ENCODE data around the gene LGALS3BP. TPM values are rescaled to one million over a fixed set of nuclear protein-coding genes. Genes with fewer than 3 reads are reported as not detected.

LGALS3BP gene
- total and polyA plus RNA-seq, 2 of the 13 experiments (the other 11 are each of a cell fraction or from before 2014, with no cell fraction given): 137 to 332 TPM

DNA sequence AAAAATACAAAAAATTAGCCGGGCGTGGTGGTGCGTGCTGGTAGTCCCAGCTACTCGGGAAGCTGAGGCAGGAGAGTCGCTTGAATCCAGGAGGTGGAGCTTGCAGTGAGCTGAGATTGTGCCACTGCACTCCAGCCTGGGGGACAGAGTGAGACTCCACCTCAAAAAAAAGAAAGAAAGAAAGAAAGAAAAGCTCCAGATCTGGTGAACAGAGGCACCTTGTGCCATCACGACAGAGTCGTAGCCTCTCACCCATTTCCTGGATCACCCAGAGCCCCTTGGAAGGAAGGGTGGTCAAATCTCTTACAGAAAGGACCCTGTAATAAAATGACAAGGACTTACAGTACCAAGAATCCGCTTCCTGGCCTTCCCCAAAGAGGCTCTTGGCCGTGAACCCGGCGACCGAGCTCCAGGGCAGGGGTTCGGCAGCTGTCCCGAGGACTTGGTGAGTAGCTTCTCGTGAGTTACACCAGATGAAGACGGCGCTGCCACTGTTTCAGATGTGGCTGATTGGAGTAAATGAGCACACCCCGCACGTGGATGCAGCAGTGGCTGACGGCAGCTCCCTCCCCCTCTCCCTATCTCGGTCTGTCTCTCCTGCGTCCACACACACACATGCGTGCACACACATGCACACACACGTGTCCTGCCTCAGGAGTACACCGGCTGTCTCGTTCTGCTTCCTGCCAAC, 13.5 kb downstream of the LGALS3BP start:
- H3K4me1 ChIP-seq (ENCODE audit: insufficient read depth, low read length): peaks cover 54% of the 10 kb centered on the region
- H4K20me1 ChIP-seq (ENCODE audit: insufficient read depth, low read length): peaks cover 5% of the 10 kb centered on the region; the same call in 1 of the 2 replicates
- H3K27me3 ChIP-seq (ENCODE audit: control insufficient read depth in 1 of 2, insufficient read depth in 2 of 2, low read length in 2 of 2): no peaks in the 10 kb centered on the region
- H3K79me2 ChIP-seq (ENCODE audit: insufficient read depth, low read length): no peaks in the 10 kb centered on the region
- no peaks in the 10 kb centered on the region for H3K9me3 ChIP-seq (ENCODE audit: low read length)
- no TSS peak for BruUV-seq (replicated peaks)
- FAIRE-seq: no peak
- H3K4me3 ChIP-seq (replicated peaks in 1 of 3; ENCODE audit: insufficient read depth in 1 of 3, low read depth in 2 of 3, low read length in 3 of 3): no peak overlapping the region
- WGBS (ENCODE audit: low lambda C conversion rate): 96% methylated on average over 26 of the region's 26 CpGs
- ATAC-seq: no peak
- H3K36me3 ChIP-seq (replicated peaks in 1 of 2; ENCODE audit: control insufficient read depth in 1 of 2, insufficient read depth in 2 of 2, low read length in 2 of 2): peaks cover 3% of the 10 kb centered on the region in 2 experiments; a peak in 3 of 5 replicates
- no peak overlapping the region for H3K9ac ChIP-seq (ENCODE audit: insufficient read depth, low read depth, low read length)
- no peak overlapping the region for H2AFZ ChIP-seq (ENCODE audit: low read length)
- POLR2A ChIA-PET: interaction anchor here (1.0 to 4.6 kb wide), 6 partner anchors 11 to 134 kb away, joined by 3 to 32 read pairs (median 4); partner anchors contain the start of gene LGALS3BP
- no peak overlapping the region for H3K27ac ChIP-seq (ENCODE audit: extremely low read length, insufficient read depth, low read length)
- DNase-seq (ENCODE audit: low spot score): no peak
- in situ Hi-C loops (cut with HindIII; ENCODE audit: extremely low pct_ligation_motif_present, low pct_unique_long_range_greater_than_20kb): no loop called here
- intact Hi-C loops (cut with micrococcal nuclease; ENCODE audit: unreplicated experiment): no loop called here
- H3K4me2 ChIP-seq (ENCODE audit: low read depth, low read length): no peak overlapping the region
- CTCF ChIA-PET (ENCODE audit: low intra/inter-chr PET ratio, low total read pairs): interaction anchor here (0.6 kb wide), 1 partner anchor 1070 kb away, joined by 3 read pairs; no protein-coding TSS in a partner anchor
- TF ChIP-seq HOXA3 (CRISPR knock-in tag; IDR thresholded peaks at IDR 0.05): 0 out of 2 replicates have a peak, but pooled peaks have one; percentile 0
- no peak for TF ChIP-seq ELF3 (CRISPR knock-in tag; IDR thresholded peaks at IDR 0.05)
- TF ChIP-seq MAFK (conservative IDR thresholded peaks at IDR 0.05 in 1 of 2, IDR thresholded peaks at IDR 0.05 in 1 of 2; ENCODE audit: low read length in 2 of 2): no peak
- TF ChIP-seq TERF1 (CRISPR knock-in tag; IDR thresholded peaks at IDR 0.05): no peak
- no peak for TF ChIP-seq TRIM22 (IDR thresholded peaks at IDR 0.05)
- no peak for TF ChIP-seq JUND (CRISPR knock-in tag; IDR thresholded peaks at IDR 0.05)
- 0 out of 2 replicates have a peak, but pooled peaks have one; percentile 8 for TF ChIP-seq POLR2G (IDR thresholded peaks at IDR 0.05; ENCODE audit: low read depth, low read length)
- no peak for TF ChIP-seq NR3C1 (CRISPR knock-in tag; IDR thresholded peaks at IDR 0.05)
- TF ChIP-seq ZNF383 (CRISPR knock-in tag; IDR thresholded peaks at IDR 0.05; ENCODE audit: borderline replicate concordance): no peak
- TF ChIP-seq, protein P1, sequence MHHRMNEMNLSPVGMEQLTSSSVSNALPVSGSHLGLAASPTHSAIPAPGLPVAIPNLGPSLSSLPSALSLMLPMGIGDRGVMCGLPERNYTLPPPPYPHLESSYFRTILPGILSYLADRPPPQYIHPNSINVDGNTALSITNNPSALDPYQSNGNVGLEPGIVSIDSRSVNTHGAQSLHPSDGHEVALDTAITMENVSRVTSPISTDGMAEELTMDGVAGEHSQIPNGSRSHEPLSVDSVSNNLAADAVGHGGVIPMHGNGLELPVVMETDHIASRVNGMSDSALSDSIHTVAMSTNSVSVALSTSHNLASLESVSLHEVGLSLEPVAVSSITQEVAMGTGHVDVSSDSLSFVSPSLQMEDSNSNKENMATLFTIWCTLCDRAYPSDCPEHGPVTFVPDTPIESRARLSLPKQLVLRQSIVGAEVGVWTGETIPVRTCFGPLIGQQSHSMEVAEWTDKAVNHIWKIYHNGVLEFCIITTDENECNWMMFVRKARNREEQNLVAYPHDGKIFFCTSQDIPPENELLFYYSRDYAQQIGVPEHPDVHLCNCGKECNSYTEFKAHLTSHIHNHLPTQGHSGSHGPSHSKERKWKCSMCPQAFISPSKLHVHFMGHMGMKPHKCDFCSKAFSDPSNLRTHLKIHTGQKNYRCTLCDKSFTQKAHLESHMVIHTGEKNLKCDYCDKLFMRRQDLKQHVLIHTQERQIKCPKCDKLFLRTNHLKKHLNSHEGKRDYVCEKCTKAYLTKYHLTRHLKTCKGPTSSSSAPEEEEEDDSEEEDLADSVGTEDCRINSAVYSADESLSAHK (CRISPR knock-in tag; IDR thresholded peaks at IDR 0.05; ENCODE audit: borderline replicate concordance): no peak
- no peak for TF ChIP-seq ADNP (CRISPR knock-in tag; IDR thresholded peaks at IDR 0.05)
- TF ChIP-seq ZNF766 (CRISPR knock-in tag; IDR thresholded peaks at IDR 0.05; ENCODE audit: borderline replicate concordance): no peak
- no peak for TF ChIP-seq PCBP2 (optimal IDR thresholded peaks at IDR 0.05; ENCODE audit: low read depth, low read length, poor library complexity, severe bottlenecking)
- no peak for TF ChIP-seq MTERF4 (CRISPR knock-in tag; IDR thresholded peaks at IDR 0.05)
- TF ChIP-seq, protein P2, sequence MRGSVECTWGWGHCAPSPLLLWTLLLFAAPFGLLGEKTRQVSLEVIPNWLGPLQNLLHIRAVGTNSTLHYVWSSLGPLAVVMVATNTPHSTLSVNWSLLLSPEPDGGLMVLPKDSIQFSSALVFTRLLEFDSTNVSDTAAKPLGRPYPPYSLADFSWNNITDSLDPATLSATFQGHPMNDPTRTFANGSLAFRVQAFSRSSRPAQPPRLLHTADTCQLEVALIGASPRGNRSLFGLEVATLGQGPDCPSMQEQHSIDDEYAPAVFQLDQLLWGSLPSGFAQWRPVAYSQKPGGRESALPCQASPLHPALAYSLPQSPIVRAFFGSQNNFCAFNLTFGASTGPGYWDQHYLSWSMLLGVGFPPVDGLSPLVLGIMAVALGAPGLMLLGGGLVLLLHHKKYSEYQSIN (CRISPR knock-in tag; IDR thresholded peaks at IDR 0.05; ENCODE audit: borderline replicate concordance): no peak
- no peak for TF ChIP-seq ZNF264 (CRISPR knock-in tag; IDR thresholded peaks at IDR 0.05)
- peak in 1 of 2 experiments; percentile 23; a peak in 1 of 4 replicates for TF ChIP-seq POLR2A (IDR thresholded peaks at IDR 0.05; ENCODE audit: insufficient read depth in 1 of 2, low read depth in 2 of 2, low read length in 2 of 2)
- no peak for TF ChIP-seq ZNF713 (CRISPR knock-in tag; IDR thresholded peaks at IDR 0.05)

All from HepG2 (cell line).